Motor neuron (in vitro differentiated cells): ENCODE measurements around the gene BTG4. TPM values are rescaled to one million over a fixed set of nuclear protein-coding genes. Genes with fewer than 3 reads are reported as not detected.

Source experiments
- ATAC-seq, 8 experiments: fragments of 200-7000 bp; cut with Tn5 transposase; replicated peaks in 6 of 8; 2 replicates each; pipeline ENCODE4 v1.8.0; 2021; ENCODE audit warnings: mild to moderate bottlenecking in 8 of 8, moderate library complexity in 8 of 8
- H3K27ac ChIP-seq, 2 donors: fragments of 250-450 bp; sonication (Bioruptor Pico); 2 replicates each; pipeline ENCODE4 v1.9.0; 2021; ENCODE audit warnings: antibody characterized with exemption in 2 of 2, mild to moderate bottlenecking in 2 of 2, moderate library complexity in 1 of 2
- H3K4me1 ChIP-seq, 2 donors: fragments of 250-450 bp; sonication (Bioruptor Pico); replicated peaks in 1 of 2; 2 replicates each; pipeline ENCODE4 v1.6.1; 2021; ENCODE audit warnings: antibody characterized with exemption in 2 of 2, mild to moderate bottlenecking in 2 of 2, moderate library complexity in 1 of 2
- H3K4me3 ChIP-seq, 5 donors: fragments of 250-450 bp; sonication (Bioruptor Pico); 2 replicates each; pipeline ENCODE4 v1.9.0; 2021; ENCODE audit warnings: antibody characterized with exemption in 5 of 5, mild to moderate bottlenecking in 5 of 5, moderate library complexity in 4 of 5
- WGBS, 10 experiments: fragments of 450-650 bp; shearing (Covaris generic); methylation state at CpG; one replicate each; pipeline ENCODE4 v1.0.0; 2022; 5-methylcytosine and 5-hydroxymethylcytosine counted together
- in situ Hi-C, 9 experiments: fragments of 400-800 bp; cut with MboI; loops; one replicate each; pipeline ENCODE4 v1.15.0; 2021; ENCODE audit warnings: low sequenced_read_pairs in 9 of 9, low pct_unique_long_range_greater_than_20kb in 2 of 9; ENCODE audit not compliant: unreplicated experiment in 9 of 9
- total RNA-seq, 8 experiments: library from RNA; unstranded; fragments of 300-600 nt; gene quantifications; 2 replicates each; pipeline versions ENCODE4 v1.2.3 to v1.2.4, GENCODE V29; 2022

Gene BTG4
- total RNA-seq, 8 experiments from 2014 or later = 0.29 TPM; not detected in 7

GRCh38 chr11:111542606-111543275 lies 30.6 kb upstream of the BTG4 start:
- 58 to 98% (median 73%) methylated on average over 2 to 7 of the region's 10 CpGs for WGBS, 10 experiments
- in situ Hi-C loops = no loop called here
- ATAC-seq = no peak
- H3K4me3 ChIP-seq = no peak overlapping the region
- no peaks in the 10 kb centered on the region for H3K4me1 ChIP-seq
- no peak overlapping the region for H3K27ac ChIP-seq

- peak; percentile 27 to 57 (median 44) for ATAC-seq
- in situ Hi-C loops = no loop called here
- Histone ChIP-seq H3K27ac (no peak overlapping the region), H3K4me3 (peak overlapping the region; percentile 24 to 31 (median 29)), H3K4me1 (no peaks in the 10 kb centered on the region)
- 19 to 58% (median 32%) methylated on average over 1 to 18 of the region's 41 CpGs; no CpG with 5 or more reads in 3 of the 10 experiments for WGBS, 10 experiments
These were observed 29.3 kb upstream of the BTG4 start for GRCh38 chr11:111541254-111542061.

DNA sequence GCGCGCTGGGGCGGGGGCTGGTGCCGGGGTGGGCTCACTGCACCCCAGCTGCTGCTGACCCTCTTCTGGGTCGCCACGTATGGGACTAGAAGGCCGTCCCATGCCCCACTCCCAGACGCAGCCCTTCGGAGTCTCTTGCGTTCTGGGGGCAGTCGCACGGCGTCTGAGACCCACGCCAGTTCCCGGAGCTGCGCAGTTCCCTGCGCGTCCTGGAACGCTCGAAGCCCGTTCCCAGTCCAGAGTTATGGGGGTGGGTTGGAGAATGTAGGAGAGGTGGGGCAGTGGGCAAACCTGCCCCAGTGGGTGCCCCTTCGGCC lies 28.7 kb upstream of the BTG4 start:
- Histone ChIP-seq H3K4me3 (peak overlapping the region; percentile 24 to 31 (median 29)), H3K27ac (no peak overlapping the region), H3K4me1 (no peaks in the 10 kb centered on the region)
- ATAC-seq = peak; percentile 42 to 75 (median 69)
- no CpG with 5 or more reads among the region's 22 CpGs for WGBS, 10 experiments
- in situ Hi-C loops = no loop called here

DNA sequence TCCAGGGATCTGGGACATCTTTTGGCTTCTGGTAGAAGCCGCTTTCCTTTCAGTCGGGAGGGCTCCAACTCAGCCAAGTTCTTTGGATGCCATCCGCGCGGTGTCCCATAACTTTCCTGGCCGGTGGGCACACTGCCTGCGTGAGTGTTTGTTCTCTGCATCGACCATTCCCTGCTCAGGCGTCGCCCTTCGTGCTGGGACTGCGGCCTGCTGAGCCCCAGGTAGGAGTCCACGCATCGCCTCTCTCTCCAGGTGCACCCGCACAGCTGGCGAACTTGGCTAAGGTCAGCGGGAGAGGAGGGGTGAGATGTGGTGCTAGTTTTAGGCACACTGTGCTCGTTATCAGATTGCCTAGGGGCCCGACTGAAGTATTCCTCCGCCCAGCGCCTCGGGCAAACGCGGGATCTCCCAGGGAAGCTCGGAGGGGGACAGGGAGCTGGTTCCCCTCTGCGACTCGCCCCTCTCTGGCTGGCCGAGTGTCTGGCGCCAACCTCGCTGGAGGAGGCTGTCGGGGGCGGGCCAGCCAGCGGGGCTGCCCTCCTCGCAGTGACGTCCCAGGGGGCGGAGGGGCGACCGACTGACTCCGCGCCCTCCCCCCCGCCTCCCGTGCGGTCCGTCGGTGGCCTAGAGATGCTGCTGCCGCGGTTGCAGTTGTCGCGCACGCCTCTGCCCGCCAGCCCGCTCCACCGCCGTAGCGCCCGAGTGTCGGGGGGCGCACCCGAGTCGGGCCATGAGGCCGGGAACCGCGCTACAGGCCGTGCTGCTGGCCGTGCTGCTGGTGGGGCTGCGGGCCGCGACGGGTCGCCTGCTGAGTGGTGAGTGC lies 28.1 kb upstream of the BTG4 start, which contains the start of gene LAYN:
Gene LAYN, plus strand, starts transcription at position 607 of the 823 bp plus-strand sequence. Its CDS starts 124 bp downstream, at position 731.
- WGBS, 10 experiments = 0 to 60% (median 43%) methylated on average over 1 to 13 of the region's 70 CpGs; no CpG with 5 or more reads in 2 of the 10 experiments
- ATAC-seq = peak; percentile 39 to 86 (median 81)
- H3K27ac ChIP-seq = no peak within 1 kb of the TSS
- in situ Hi-C loops = no loop called here
- H3K4me3 ChIP-seq = peak within 1 kb of the TSS; percentile 24 to 31 (median 29)
- H3K4me1 ChIP-seq = no peaks in the 10 kb centered on the region

GRCh38 chr11:111539426-111540113 lies 27.4 kb upstream of the BTG4 start:
- WGBS, 10 experiments = 47 to 95% (median 85%) methylated on average over 2 to 9 of the region's 9 CpGs
- H3K4me3 ChIP-seq = no peak overlapping the region
- no peaks in the 10 kb centered on the region for H3K4me1 ChIP-seq
- ATAC-seq = no peak
- in situ Hi-C loops = no loop called here
- H3K27ac ChIP-seq = no peak overlapping the region

DNA sequence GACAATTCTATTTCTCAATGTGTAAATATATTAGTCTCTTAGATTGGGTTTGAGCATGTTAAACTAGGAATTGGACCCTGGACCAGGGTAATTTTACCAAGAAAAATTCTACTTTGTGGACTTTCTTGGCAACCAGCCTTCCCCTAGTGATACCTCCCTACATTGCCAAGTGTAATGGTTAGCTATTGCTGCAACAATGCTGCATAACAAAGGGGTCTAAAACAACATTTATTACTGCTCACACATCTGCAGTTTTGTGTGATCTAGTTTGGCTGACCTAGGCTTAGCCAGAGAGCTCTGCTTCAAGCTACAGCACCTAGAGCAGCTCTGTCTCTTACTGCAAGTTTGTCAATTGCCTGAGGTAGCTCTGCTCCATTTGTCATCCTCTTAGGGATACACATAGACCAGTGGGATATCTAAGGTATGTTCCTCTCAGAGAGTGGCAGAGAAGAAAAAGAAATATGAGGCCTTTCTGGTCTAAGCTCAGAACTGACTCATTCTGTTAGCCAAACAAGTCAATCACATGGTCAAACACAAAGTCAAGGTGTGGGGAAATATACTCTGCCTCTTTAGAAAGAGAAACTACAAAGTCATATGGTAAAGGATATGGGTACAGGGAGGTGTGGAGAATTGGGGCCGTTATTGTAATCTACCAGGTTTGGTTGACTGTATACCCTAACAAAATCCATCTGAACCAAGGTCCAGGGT lies 26.4 kb upstream of the BTG4 start:
- 40 to 100% (median 67%) methylated on average over 1 of the region's 1 CpG; no CpG with 5 or more reads in 3 of the 10 experiments for WGBS, 10 experiments
- no peak for ATAC-seq
- no peak overlapping the region for H3K27ac ChIP-seq

DNA sequence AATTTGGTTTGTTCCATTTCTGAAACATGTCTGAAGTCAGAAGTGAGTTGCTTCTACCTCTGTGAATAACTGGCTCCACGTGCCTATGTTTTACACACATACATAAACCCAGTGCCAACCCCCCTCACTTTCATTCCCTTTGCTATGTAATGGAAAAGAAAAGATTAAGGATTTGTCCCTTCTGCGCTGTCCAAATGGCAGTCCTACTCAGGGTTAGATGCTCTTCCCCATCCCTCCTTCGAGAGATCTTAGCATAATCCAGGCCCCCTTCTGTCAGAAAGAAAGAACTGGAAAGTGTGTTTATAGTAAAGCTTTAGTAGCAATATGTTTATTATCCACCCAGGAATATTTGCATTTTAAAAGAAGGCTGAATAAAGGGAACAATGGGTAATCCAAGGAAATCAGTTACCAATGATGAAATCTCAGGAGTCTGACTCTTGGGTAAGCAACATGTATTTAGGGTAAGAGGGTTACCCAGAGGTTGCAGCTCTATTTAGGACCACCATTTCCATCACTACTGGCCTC lies 25.2 kb upstream of the BTG4 start:
- in situ Hi-C loops = no loop called here
- Histone ChIP-seq H3K4me3 (no peak overlapping the region), H3K27ac (no peak overlapping the region), H3K4me1 (no peaks in the 10 kb centered on the region)
- ATAC-seq = no peak
- 33 to 90% (median 63%) methylated on average over 1 to 3 of the region's 3 CpGs for WGBS, 10 experiments

More for the DNA sequence above, 26.4 kb upstream of the BTG4 start:
- in situ Hi-C loops = no loop called here
- Histone ChIP-seq H3K4me1 (no peaks in the 10 kb centered on the region), H3K4me3 (no peak overlapping the region)

DNA sequence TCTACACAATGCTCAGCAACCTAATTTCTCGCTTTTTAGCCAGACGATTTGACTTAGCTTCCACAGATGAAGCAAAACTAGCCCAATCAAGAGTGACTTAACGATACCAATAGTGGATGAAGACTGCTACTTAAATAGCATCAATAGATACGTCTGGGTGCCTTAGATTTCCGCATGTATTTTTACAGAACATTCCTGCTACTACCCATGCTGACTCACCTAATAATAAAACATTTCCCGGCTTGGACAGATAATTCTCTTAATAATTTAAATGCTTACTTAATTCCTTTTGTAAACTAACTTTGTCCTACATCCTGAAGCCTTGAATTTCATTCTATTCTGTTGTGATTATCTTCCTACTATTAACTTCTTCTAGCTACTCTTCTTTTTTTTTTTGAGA lies 23.1 kb upstream of the BTG4 start:
- no peak for ATAC-seq
- no peaks in the 10 kb centered on the region for H3K4me1 ChIP-seq
- H3K4me3 ChIP-seq = no peak overlapping the region
- 68 to 95% (median 86%) methylated on average over 4 to 6 of the region's 6 CpGs for WGBS, 10 experiments
- no peak overlapping the region for H3K27ac ChIP-seq
- in situ Hi-C loops = no loop called here

DNA sequence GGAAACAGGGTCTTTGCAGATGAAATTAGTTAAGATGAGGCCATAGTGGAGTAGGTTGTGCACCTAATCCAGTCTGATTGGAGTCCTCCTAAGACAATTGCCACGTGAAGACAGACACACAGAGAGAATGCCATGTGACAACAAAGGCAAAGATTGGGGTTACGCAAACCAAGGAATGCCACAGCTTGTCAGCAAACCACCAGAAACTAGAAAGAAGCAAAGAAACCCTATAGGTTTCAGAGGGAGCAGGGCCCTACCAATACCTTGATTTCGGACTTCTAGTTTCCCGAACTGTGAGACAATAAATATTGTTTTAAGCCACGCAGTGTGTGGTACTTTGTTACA lies 20.2 kb upstream of the BTG4 start:
- H3K4me1 ChIP-seq = peaks cover 0 to 3% of the 10 kb centered on the region in 2 donors
- H3K27ac ChIP-seq = no peak overlapping the region
- 40 to 93% (median 77%) methylated on average over 1 to 5 of the region's 5 CpGs; no CpG with 5 or more reads in 4 of the 10 experiments for WGBS, 10 experiments
- in situ Hi-C loops = no loop called here
- ATAC-seq = no peak
- no peak overlapping the region for H3K4me3 ChIP-seq

DNA sequence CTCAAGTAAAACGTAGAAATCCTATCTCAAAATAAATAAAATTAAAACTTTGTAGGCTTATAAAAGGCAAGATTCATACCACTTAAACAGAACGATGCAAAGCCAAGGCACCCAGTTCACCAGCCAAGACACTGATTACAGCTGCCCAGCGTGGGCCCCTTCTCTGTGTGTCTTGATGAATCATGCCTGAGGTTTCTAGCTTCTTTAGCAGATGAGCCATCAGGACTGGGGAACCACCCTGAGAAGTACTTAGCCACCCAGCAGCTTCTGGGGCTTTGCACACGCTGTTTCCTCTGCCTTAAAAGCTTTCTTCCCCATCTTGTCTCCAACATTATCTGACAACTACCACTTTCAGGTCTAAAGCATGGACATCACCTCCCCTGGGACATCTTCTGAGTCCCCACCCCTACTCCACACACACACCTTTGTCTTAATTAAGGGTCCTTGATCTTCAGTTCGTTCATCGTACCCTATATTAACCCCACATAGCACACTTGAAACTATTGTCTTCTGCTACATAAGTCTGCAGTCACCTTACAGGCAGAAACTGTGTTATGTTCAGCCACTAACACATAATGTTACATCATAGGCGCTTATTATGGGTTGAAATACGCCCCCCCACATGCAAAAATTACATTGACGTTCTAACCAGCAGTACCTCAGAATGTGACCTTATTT lies 19.6 kb upstream of the BTG4 start:
- H3K4me3 ChIP-seq = no peak overlapping the region
- in situ Hi-C loops = no loop called here
- ATAC-seq = peak; percentile 35 to 100 (median 62)

GRCh38 chr11:111531136-111531535 lies 18.9 kb upstream of the BTG4 start:
- in situ Hi-C loops = no loop called here
- H3K27ac ChIP-seq = no peak overlapping the region
- no peak overlapping the region for H3K4me3 ChIP-seq
- H3K4me1 ChIP-seq = peaks cover 0 to 3% of the 10 kb centered on the region in 2 donors
- peak in 2 of 8 experiments; percentile 11 to 30 for ATAC-seq

More for the DNA sequence above, 19.6 kb upstream of the BTG4 start:
- Histone ChIP-seq H3K27ac (no peak overlapping the region), H3K4me1 (peaks cover 0 to 3% of the 10 kb centered on the region in 2 donors)
- 29 to 88% (median 51%) methylated on average over 2 to 8 of the region's 9 CpGs for WGBS, 10 experiments
